Fibroblast of upper back skin (primary cell): Measurements from ENCODE around the gene FAM20C.

Experiments used
- DNase-seq: peaks from one replicate; pipeline ENCODE4 v3.0.0-alpha.2; 2013

Gene FAM20C

DNA sequence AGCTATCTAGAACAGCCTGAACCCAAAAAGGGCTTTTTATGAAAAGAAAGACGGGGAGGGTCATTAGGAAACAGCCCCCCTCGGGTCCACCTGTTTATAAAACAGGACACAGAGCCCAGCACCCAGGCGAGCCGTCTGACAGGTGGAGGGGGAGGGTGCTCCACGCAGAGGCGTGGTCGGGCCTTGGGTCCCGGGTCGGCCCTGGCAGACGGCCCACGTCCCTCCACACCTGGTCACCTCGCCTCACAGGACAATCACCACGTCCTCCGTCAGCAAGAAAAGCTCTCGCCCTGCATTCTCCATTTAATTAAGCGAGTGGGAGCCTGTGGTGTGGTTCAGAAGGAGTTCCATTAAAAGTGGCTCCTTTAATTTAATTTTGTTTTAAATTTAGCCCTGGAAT, 55.3 kb downstream of the FAM20C start:
- no peak for DNase-seq

DNA sequence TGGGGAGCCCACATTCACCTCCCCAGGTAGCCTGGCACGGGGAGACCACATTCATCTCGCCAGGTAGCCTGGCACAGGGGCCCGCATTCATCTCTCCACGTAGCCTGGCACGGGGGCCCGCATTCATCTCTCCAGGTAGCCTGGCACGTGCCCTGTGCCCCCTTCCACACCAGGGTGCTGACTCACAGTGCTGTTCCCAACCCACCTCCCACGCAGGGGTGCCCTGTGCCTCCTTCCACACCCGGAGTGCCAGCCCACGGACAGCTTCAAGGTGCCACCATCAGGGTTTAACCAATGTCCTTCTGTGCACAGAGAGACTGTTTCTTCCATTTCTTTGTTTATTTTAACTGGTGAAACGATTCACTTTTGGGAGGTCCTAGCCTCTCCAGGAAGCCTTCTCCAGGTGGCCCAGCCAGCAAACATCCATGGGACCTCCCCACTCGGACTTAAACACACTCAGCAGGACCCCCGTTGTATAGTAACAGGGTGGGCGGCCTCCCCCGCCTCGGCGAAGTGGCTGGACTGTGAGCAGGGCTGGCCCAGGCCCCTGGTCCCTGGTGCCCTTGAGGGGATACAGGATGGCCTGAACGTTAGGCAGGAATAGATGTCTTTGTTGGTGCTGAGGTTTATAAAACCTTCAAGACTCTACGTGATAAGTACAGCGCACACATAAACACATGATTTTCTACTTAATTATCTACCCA, 56.5 kb downstream of the FAM20C start:
- no peak for DNase-seq

- DNase-seq: no peak
Measured at GRCh38 chr7:249989-250388, 57.6 kb downstream of the FAM20C start.

GRCh38 chr7:250523-250922, 58.2 kb downstream of the FAM20C start:
- no peak for DNase-seq

DNA sequence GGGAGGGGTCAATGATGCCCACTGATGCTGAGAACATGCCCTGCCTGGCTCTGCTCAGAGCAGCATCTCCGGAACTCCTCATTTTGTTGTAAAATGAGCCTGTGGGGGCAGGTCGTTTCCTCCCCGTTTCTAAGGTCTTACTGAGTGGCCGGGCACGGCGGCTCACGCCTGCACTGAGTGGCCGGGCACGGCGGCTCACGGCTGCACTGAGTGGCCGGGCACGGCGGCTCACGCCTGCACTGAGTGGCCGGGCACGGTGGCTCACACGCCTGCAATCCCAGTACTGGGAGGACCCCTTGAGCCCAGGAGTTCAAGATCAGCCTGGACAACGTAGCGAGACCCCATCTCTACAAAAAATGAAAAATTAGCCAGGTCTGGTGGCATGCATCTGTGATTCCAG, 58.6 kb downstream of the FAM20C start:
- no peak for DNase-seq

DNA sequence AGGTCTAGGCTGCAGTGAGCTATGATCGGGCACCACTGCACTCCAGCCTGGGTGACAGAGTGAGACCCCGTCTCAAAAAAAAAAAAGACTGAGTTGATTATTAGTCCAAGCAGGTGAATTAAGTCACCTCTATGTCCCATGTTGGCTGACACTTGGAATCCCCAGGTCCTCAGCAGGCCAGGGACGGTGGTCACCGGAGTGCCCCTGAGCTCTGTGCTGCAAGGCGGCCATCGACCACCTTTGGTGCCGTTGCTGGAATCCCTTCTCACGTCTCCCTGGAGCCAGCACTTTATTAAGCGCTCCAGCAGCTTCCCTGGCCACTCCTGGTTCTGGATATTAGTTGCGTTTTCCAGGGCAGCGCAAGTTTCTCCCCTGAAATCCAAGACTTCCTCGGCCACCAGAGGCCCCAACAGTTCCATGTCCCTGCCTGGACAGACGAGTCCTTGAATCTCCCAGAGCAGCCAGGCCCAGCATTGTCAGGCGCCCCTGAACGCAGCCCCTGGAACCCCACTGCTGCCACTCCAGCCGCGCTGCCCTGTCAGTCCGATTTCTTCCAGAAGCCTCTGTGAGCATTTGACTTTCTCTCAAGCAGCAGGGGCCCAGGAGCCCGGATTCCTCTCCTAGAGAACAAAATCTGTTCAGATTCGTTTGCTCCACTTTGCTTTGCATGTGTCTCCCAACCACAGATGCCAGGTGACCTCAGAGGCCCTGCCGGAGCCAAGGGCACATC, 59.2 kb downstream of the FAM20C start:
- no peak for DNase-seq

DNA sequence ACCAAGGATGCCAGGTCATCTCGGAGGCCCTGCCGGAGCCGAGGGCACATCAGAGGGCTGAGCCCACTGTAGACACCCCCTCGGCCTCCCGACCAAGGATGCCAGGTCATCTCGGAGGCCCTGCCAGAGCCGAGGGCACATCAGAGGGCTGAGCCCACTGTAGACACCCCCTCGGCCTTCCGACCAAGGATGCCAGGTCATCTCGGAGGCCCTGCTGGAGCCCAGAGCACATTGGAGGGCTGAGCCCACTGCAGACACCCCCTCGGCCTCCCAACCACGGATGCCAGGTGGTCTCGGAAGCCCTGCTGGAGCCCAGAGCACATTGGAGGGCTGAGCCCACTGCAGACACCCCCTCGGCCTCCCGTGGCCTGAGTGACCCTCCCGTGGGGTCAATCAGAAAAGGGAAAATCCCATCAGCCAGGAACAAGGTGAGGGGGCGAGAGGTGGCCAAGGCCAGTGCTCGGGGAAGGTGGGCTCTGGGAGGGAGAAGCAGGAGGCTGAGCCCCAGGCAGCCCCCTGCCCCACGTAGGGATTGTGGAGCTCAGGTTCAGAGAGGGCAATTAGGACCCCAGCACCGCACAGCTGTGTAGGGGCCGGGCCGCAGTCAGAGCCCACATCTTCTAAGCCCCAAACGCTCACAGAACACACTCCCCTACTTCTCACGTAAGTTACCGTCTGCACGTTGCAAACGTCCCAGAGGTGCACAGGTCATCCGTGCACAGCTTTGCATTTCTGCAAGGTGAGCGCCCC, 60.0 kb downstream of the FAM20C start:
- DNase-seq: no peak

GRCh38 chr7:252981-253380, 60.6 kb downstream of the FAM20C start:
- DNase-seq: no peak

DNA sequence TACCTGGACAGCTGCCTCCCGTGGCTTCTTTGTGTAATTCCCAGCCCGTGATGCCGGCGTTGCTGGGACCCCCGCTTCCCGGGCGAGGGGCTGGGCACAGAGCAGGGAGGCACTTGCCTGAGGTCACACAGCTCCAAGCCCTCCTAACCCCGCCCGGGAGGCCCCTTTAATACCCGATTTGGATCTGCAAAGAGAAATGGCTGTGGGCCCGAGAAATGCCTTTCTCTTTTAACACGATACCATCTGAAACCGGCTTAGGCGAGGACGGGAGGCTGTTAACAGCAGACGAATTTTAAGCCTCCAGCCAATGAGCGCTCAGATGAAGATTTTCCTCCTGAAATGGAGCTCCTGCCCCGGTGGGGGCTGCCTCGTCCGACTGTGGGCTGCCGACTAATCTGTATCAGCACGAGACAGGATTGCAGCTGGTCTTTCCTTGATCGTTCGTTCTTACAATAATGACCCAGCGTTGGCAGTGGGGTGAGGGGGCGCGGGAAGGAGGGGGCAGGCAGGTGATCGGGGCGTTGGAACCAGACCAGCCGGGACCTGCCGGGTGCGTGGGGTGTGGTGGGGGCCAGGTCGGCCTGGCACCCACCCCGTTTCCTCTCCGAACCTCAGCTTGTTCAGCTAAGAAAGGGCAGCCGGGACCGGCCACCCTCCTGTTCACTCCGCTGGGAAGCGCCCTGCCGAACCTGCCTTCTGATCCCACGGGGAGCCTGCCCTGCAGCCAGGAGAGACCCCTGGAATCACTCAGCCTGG, 61.4 kb downstream of the FAM20C start:
- DNase-seq: no peak

DNA sequence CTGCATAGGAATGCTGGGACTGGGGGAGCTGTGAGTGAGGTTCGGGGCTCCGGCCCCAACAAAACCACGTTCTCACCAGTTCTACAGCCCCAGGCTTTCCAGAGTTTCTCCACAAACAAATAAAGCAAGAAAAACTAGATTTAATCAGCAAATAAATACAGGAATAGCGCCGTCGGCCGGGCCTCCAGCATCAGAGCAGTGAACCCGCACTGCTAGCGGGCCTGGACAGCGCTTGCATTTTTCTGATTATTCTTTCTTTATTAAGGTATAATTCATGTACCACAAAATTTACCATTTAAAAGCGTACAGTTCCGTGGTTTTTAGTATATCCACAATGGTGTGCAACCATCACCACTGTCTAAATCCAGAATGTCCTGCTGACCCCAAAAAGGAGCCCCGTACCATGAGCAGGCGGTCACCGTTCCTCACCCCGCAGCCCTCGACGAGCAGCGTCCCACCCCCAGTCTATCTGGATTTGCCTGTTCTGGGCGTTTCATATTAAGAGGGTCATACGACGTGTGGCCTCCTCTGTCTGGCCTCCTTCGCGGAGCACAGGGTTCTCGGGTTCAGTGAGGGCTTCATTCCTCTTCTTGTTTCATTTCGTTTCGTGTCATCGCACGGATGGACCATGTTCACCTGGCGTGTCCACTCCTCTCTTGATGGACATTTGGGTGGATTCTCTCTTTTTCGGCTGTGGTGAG, 62.1 kb downstream of the FAM20C start:
- no peak for DNase-seq

- DNase-seq: no peak
Measured at GRCh38 chr7:255038-255435, 62.7 kb downstream of the FAM20C start.

- no peak for DNase-seq
Measured at GRCh38 chr7:255721-256361, 63.5 kb downstream of the FAM20C start.

DNA sequence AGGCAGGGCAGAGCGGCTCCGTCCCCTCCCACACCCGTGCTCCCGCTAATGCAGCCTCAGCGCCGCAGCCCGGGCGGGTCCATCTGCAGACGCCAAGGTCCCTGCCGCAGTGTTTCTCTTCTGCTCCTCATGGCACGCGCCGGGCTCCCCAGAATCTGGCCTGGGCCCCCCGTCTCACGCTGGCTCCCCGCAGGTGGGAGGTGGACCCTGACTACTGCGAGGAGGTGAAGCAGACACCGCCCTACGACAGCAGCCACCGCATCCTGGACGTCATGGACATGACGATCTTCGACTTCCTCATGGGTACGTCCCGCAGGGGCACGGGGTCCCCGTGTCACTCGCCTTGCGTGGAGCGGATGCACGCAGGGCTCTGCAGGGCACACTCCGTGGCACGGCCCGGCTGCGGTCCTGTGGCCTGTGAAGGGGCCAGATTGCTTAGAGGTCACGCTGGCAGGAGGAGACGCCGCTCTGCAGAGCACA, 64.1 kb downstream of the FAM20C start:
- DNase-seq: no peak

- no peak for DNase-seq
Measured at GRCh38 chr7:256981-257646, 64.7 kb downstream of the FAM20C start.

DNA sequence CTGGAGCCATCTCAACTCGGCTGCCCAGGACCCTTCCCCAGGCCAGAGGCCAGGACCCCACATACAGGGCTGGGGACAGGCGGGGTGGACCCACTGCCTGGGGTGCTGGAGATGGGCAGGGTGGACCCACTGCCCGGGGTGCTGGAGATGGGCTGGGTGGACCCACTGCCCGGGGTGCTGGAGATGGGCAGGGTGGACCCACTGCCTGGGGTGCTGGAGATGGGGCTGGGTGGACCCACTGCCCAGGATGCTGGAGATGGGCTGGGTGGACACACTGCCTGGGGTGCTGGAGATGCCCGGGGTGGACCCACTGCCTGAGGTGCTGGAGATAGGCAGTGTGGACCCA, 65.2 kb downstream of the FAM20C start:
- no peak for DNase-seq

GRCh38 chr7:258476-259190, 66.3 kb downstream of the FAM20C start:
- no peak for DNase-seq

GRCh38 chr7:259191-259505, 66.8 kb downstream of the FAM20C start:
- DNase-seq: no peak

GRCh38 chr7:259751-260405, 67.5 kb downstream of the FAM20C start:
- DNase-seq: no peak

GRCh38 chr7:260441-261281, 68.3 kb downstream of the FAM20C start:
- no peak for DNase-seq
